ENCODE data around the gene FNDC3B.

Gene FNDC3B

DNA sequence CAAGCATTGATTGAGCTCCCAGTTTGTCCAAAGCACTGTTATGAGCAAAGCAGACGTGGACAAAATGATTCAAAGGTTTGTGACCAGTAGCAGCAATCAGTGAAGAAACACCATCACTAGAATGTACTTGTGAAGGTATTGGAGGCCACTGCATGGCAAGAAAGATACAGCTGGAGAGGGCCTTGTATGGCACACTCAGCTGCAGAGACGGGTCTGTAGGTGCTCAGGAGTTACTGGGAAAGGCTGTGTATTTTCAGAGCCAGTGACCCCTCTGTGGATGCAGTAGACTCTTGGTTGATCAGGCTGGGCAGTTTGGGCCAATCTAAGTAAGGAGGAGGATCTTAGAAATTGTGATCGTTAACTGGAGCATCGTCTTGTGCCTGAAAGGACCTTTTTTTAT lies 288.9 kb downstream of the FNDC3B start:
- DNase-seq = no peak

DNA sequence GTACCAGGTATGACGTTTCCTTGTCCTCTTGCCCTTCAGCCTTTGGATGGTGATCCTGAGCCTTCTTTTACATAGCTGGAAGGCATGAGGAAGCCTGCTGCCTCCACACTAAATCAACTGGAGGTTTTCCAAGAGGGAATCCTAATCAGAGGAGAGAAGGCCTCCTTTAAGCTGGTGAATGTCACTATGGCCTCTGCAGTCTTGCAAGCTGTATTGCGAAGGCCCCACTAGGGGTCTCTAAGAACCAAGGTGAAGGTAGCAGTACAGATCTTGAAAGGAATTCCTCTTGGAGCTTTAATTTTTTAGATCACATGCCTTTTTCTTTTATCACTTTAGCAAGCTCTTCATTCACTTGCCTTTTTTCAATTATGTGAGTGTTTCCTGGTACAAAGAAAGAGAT lies 289.7 kb downstream of the FNDC3B start:
- no peak for DNase-seq

DNA sequence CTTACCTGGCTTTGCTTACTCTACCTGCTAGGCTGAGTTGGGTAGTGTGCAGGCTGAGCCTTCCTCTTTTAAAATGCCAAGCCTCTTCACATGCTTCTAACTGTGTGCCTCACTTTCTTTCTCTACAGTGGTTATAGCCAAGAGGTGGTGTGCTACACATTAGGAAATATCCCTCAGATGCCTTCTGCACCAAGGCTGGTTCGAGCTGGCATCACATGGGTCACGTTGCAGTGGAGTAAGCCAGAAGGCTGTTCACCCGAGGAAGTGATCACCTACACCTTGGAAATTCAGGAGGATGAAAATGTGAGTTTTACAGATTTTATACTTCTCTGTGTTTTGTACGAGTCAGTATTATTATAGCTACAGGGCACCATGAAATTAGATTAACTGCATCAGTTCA lies 291.0 kb downstream of the FNDC3B start:
- DNase-seq = no peak

- peak in 34 of 51 donors; percentile 1 to 72 (median 27) for DNase-seq
Measured at GRCh38 chr3:172332256-172333041, 293.1 kb downstream of the FNDC3B start.

DNA sequence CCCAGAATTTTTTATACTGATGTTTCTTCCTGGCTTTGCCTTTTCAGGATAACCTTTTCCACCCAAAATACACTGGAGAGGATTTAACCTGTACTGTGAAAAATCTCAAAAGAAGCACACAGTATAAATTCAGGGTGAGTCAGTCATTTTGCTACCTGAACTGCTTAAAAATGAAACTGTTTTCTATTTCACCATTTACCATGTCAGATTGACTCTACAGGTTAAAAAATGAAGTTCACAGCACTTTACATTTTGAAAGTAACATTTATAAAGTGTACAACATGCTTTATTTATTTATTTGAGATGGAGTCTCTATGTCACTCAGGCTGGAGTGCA lies 293.6 kb downstream of the FNDC3B start:
- DNase-seq = no peak

GRCh38 chr3:172333692-172334457 lies 294.5 kb downstream of the FNDC3B start:
- DNase-seq = no peak

- DNase-seq = no peak
Measured at GRCh38 chr3:172334671-172335207, 295.4 kb downstream of the FNDC3B start.

DNA sequence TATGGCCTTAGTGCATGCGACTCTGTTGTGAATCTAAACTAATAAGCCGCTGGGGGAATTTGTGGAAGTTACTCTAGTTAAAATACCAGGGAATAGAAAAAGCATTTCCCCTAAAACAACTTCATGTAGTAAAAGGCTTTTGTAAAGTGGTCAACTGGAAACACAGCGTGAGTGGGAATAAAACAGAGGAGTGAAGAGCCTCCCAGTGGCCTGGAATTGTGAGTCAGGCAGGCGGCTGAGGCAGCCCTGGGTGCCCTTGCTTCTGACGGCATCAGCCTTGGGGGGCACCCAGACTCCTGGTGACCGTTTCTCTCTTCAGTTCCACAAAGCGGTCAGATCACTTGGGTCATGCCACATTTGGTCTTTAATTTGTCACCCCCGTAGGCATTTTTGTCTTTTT lies 300.5 kb downstream of the FNDC3B start:
- no peak for DNase-seq

- no peak for DNase-seq
Measured at GRCh38 chr3:172340583-172340982, 301.2 kb downstream of the FNDC3B start.

GRCh38 chr3:172341482-172342059 lies 302.2 kb downstream of the FNDC3B start:
- DNase-seq = peak in 3 of 51 donors; percentile 3 to 53 (median 4)

- DNase-seq = no peak
Measured at GRCh38 chr3:172342097-172342659, 302.8 kb downstream of the FNDC3B start.

DNA sequence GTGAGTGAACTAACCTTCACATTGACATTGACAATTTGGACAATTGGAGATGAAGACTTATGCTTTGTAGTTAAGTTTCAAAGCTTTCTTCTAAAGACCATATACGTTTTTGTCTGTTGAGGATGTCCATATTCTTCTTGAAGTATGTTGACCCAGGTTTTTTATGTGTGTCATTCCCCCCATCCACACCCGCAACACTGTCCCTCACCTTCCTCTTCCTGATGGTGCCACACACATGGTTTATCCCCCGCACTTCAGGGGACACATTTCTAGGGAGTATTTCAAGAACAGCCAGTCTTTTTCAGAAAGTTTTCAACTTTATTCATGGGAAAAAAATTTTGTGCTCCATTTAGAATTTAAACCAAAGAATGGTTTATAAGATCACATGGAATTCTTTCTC lies 303.7 kb downstream of the FNDC3B start:
- no peak for DNase-seq

DNA sequence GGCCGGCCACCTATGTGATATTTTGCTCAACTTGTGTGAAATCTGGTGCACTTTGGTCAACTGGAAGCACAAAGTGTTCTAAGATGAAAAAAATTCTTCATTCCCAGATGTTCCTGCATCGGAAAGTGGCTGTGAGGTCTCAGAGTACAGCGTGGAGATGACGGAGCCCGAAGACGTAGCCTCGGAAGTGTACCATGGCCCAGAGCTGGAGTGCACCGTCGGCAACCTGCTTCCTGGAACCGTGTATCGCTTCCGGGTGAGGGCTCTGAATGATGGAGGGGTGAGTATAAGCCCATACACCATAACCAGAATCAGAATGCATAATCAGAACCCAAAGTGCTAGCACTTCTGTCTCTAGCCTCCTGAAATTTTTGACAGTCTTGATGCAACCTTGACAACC lies 304.6 kb downstream of the FNDC3B start:
- no peak for DNase-seq

DNA sequence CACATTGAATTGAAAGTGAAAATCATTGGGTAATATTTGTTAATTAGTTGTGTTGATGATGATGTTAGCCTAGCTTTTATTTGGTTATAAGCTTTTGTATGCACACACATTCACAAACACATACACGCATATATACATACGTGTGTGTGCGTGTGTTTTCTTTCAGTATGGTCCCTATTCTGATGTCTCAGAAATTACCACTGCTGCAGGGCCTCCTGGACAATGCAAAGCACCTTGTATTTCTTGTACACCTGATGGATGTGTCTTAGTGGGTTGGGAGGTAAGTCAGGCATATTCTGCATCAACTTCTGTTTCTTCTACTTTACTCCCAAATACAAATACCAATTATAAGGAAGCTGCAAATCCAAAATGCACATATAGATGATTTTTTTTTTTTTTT lies 306.8 kb downstream of the FNDC3B start:
- DNase-seq = no peak

GRCh38 chr3:172347895-172348679 lies 308.7 kb downstream of the FNDC3B start:
- DNase-seq = peak in 1 of 51 donors; percentile 40

DNA sequence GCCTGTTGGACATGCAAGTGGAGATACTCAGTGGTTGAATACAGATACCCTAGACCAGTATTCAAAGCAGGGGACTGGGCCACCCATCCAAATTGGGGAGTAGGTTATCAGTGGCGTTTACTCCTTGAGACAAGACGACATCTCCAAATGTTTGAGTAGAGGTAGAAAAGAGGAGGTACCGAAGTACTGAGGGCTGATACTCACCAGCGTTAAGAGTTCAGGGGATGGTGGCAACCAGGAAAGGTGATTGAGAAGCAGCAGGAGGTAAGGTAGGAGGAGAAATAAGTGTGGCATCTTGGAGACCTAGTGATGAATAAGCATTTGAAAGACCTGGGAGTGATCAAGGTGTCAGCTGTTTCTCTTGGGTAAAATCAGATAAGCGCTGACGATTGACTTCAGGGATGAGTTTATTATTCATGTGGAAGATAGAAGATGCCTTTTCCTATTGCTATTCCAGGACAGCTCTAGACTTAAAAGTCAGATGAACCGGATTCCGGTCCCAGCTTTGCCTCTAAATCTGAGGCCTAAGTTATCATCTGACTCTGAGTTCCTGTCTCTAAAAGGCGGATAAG lies 312.6 kb downstream of the FNDC3B start:
- DNase-seq = no peak

GRCh38 chr3:172352786-172353185 lies 313.4 kb downstream of the FNDC3B start:
- no peak for DNase-seq

GRCh38 chr3:172354931-172355499 lies 315.6 kb downstream of the FNDC3B start:
- DNase-seq = no peak

DNA sequence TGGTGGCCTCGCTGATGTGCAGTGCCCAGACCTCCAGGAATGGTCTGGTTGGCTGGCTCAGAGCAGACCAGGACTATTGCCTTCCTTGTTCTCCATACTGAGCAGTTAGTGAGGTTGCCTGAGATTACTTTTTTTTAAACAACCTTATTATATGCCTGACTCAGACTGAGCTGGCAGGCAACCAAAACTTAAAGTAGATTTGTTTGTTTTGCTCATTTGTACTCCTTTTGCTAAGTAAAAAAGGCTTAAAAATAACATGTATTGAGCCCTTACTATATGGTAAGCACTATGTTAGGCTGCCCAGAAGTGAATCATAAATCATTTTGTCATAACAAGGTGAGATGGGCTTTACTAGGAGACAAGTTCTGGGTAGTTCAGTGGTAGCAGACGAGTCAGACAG lies 316.5 kb downstream of the FNDC3B start:
- DNase-seq = peak in 1 of 51 donors; percentile 5

DNA sequence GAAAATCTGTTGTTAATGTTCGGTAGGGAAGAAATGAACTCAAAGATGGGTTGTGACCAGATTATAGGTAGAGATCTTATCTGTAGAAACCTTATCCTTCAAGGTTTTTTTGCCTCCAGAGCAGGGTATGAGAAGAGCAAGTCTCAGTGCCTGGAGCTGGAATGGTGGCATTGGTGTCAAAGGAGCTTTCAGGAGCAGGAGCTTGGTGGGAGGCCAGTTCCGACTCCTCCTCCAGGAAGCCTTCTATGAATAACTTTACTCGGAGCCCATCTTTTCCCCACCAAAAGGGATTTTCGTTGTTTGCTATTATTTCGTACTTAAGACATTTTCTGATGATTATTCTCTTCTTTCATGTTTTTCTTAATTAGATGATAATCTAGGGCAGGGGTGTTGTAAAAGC lies 317.0 kb downstream of the FNDC3B start:
- no peak for DNase-seq
